GM21381 (cell line): Measurements from ENCODE around the gene SP3.

Experiments used
- ATAC-seq: cut with Tn5 transposase; IDR thresholded peaks from one replicate; pipeline ENCODE4 v1.9.1; 2021; ENCODE audit warnings: mild to moderate bottlenecking, moderate library complexity; ENCODE audit not compliant: unreplicated experiment

The SP3 gene

DNA sequence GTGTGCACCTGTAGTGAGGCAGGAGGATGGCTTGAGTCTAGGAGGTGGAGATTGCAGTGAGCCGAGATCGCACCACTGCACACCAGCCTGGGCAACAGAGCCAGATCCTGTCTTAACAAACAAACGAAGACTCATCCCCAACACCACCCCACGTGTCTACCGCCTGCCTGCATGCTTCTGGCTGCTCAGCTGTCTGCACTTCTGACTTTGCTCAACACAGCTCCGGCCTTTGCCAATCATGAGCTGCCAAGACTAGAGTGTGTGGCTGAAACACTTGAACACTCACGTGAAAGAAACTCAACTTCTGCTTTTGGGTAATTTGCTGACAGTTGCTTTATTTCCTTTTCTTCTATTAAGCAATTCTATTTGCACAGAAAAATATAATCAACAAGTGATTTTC is 32.1 kb upstream of the SP3 start:
- peak; percentile 89 for ATAC-seq

DNA sequence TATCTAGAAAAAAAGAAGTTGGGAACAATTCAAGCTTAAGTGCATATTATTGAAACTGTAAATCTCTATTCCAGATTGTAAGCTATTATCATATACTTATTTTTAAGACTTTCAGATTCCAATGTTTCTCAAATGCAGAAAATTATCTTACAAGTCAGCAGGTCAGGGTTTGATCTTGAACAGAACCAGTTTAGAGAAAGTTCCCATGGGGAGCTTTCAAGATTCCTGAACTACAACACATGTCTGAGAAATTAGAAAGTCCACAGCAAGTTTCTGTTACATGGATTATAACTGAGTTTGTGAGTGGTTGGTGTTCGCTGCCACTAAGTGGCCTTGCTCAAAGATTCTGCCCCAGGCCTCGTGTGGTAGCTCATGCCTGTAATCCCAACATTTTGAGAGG is 31.6 kb upstream of the SP3 start:
- no peak for ATAC-seq

DNA sequence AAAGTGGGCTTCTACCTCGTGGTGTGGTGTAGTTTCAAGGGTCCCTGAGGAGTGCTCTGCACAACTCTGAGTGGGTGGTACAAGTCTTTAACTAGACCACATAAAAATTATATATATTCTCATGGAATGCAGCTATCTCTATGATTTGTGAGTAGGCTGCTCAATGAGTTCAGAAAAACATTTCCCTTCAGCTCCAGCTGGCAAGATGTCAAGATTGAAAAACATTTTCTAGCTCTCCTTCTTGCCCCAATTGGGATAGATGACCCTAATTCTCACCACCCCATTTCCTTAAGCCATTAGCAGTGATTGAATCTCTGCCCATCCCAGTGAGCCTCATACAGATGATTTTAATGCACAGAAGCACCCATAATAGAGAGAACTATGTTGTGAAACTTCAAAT is 28.3 kb upstream of the SP3 start:
- ATAC-seq, result no peak

DNA sequence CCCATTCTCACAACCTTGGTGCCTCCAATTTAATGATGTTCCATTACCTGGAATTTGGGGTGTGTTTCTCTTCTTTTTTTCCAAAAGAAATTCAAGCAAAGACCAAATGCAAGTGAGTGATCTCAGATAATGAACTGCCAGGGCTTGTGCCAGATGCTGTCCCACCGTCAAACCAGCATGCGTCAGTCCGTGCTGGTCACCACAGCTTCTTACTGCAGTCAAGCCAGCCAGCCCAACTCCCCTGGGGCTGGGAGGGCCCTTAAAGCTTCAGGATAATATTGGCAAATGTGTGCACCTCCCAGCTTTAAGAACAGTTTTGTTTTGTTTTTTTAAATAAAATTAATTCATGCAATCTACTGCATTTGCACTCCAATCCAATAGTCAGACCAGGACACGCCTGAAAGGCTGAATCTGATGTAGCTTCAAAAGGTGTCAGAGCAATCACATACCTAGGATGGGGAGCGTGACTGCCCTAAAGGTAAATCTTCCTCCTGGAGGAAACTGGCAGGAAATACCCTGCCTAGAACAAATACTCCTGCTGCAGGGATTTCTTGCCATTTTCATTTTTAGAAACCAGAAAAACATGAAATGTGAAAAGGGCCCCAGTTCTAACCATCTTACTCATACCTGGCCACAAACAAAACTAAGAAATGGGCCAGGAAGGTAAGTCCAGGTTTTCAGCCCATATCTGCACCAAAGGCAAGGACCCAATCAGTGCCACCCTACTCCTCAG is 26.8 kb upstream of the SP3 start:
- ATAC-seq, result no peak

DNA sequence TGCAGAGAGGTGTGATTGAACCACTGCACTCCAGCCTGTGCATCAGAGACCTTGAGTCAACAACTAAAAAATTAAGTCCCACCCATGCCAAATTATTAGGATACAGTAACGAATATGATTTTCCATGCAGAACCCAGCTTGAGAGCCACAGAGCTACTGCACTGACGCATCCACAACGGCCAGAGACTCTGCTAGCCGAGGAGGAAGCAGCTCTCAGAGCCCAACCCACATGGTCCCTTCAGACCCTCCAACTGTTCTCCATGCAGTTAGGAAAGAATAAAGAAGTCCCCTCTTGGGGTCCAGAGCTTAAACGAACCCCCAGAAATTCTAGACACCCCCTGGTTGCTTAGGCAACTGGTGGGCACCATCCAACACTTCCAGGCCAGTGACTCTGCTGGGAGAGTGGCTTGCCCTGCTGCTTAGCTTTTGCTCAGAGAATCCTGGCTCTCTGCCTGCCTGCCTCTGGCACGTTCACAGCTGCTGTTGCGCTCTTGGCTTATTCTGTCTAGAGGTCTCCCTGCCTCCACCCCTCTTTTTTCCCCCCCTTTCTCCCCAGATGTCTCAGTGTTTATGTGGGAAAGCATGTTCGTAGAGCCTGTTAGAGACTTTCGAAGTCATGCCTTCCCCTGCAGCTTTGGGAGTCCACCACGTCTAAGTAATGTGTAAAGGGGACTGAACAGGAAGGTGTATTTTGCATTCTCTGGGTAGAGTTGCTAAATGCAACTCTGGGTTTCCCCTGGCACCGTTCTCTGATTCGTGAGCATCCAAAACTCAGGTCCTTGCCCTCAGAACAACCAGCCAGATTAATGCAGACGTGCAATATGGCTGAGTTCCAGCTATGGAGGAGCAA is 26.0 kb upstream of the SP3 start:
- peak; percentile 56 for ATAC-seq

DNA sequence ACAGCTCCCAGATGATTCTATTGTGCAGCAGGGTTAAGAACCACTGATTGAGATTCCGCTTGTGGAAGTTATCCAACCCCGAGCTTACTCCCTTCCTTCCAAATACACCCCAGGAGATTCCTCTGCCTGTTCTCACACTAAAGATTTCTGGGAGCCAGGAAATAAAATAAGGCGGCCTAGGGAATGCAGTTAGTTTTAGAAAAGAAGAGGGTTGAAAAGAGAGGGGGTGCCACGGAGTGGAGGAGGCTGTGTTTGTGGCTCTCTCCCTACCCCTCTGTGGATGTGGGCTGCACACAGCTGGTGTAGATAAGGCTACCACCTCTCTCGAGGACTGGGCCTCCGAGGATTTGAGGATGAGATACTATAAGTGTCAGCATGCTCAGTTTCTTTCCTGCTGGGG is 25.1 kb upstream of the SP3 start:
- no peak for ATAC-seq

DNA sequence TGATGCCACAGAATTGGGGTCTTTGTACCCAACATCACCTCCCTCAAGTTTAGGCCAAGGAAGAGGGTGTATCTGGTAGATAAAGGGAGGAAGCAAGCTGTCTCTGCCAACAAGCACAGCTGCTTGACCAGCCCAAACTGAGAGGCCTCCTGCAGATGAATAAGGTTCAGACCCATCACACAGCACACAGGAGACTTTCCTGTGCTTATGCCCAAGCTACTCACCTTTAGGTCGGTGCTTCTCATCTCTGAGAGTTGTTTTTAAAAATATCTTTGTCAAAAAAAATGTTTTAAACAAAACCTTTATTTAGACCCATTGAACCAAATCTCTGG is 24.7 kb upstream of the SP3 start:
- peak; percentile 22 for ATAC-seq

DNA sequence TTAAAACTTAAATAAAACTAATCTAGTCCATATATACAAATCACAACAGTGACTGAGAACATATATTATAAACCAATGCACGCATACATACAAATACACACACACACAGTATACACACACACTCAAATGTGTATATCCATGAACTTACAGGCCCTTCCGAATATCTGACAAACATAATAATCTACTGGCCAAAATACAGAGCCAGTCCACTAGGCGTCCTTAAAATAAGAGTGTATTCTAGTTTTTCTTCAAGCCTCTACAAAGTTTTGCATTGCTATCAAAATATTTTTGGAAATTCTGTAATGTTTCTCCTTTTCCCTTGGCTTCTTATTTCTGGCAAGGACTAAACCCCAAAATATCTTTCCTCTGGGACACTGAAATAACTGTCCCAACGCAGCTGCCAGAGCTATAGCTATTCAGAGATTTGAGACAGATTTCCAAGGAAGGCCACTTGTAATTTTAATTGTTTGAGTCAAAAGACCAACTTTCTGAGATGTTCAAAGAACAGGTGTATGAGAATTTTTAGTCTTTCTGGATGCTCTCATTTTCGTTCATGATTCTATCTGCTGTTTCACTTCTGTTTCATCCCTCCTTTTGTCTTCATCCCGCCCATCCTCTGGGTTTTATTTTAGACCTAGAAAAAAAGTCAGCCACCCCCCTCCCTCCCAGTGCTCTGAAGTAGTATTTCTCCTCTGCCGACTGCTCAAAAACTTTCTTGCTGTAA is 24.1 kb upstream of the SP3 start:
- ATAC-seq, result peak; percentile 43

DNA sequence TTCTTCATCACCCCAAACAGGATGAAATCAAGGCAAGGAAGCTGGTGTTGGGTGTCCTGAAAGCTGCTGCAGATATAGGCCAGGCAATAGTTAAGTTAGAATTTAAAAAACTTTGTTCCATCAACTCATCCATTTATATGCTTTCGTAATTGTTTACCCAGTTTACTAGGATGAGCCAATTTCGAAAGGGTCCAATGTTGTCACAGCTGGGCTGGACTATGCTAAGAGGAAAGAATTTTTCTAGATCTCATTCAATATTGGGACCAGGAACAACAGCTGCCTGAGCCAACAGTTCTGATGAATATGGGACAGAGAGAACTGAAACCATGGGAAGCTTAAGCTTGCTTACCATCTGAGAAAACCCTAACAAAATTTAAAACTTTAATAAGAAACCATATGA is 21.6 kb upstream of the SP3 start:
- no peak for ATAC-seq

DNA sequence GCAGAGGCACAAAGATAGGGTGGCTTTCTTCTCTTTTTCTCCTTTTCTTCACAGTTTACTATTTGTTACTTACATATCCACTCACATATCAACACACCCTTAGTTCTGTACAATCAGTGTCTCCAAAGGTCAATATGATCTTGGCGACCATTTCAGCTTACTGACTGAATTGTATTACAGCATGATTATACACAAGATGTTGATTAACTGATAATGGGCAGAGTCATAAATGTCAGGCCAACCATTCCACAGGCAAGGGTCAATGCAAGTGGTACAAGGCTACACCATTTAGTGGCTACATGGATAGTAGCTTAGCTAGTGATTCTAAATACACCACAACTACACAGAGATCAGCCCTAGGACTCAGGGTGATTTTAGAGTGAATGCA is 20.4 kb upstream of the SP3 start:
- ATAC-seq, result no peak

DNA sequence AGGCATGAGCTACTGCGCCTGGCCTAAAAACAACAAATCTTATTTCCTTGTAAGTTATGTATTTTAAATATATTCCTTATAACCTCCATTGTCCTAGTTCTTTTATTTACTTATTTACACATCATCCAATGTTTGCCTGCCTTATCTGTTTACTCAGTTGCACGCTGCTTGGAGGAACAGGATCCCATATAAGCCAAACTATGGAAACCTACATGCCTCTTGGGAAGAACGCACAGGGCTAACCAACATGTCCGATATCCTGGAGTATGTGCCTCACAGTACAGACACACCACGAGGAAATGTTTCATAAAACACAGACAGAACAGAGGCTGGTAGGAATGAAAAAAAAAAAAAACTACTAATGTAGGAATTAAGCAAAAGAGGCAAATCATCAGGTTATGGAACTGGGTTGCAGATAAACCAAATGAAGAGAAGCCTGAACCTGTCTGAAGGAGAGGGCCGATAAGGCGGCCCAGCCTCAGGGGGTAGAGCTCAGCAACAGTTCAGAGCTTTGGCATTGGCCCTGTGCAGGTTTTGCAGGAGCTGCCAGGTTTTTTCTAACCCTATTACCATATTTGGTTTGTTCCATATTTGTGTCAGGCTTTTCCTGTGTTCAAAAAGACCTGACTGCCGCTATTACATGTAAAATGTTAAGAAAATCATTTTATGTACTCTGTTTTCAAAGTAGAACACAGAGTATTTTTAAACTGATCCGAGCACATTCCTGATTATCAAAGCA is 19.9 kb upstream of the SP3 start:
- no peak for ATAC-seq

DNA sequence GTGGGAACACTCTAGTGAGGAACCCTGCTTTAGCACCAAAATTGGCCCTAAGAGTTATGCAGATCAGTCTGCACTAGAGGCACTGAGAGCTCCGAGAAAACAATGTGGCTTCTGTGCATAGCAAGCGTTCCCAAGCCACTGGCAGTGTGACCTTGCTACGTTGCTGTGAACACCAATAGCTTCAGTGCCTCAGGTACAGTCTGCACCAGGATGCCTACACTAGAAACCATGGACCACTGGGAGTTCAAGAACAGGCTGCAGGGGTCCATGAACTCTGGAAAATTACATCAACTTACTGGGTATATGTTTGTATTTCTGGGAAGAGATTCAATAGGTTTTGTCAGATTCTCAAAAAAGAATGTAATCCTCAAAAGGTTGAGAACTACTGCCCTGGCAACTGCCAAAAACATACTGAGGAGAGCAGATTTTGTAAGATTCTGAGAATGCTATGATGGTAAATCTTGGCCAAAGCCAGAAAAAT is 18.3 kb upstream of the SP3 start:
- no peak for ATAC-seq

DNA sequence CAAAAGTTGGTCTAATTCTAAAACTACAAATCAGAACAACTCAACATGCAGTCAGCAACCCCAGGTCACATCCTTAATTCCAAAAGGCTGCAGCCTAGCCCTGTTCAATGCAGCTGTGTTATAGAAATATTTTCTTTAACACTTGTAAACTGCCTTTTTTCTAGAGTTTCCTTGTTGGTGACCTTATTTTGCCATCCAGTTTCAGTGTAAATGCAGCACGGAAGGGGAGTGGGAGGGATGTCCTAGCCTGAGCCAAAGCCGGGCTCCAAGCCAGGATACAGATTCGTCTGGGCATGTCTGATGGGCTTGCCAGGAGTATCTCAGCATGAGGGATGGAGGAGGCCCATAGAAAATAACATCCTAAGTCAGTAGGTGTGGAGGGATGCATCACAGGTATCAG is 17.7 kb upstream of the SP3 start:
- ATAC-seq, result no peak

DNA sequence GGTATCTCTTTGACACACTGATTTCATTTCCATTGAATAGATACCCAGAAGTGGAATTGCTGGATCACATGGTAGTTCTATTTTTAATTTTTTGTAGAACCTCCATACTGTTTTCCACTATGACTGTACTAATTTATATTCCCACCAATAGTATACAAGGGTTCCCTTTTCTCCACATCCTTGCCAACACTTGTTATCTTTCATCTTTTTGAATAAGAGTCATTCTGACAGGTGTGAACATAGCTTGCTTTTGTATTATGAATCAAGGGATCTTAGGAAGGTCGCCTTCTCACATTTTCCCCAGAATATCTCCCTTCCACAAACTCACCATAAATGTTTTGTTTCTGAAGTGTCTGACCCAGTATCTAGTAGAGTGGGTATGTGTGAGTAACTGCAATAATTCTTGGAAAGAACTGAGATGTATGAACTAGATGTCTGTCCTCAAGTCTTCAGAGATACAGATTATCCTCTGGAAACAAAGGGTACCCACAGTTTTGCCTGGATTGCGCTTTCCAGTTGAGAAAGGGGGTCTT is 17.1 kb upstream of the SP3 start:
- ATAC-seq, result no peak

DNA sequence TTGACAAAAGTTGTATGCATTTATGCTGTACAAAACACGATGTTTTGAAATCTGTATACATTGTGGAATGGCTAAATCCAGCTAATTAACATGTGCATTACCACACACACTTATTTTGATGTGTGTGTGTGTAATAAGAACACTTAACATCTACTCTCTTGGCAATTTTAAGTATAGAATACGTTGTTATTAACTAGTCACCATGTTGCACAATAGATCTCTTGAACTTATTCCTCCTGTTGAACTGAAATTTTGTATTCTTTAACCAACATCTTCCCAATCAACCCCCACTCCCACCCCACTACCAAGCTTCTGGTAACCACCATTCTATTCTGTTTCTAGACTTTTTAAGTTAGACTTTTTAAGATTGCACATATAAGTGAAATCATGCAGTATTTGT is 16.3 kb upstream of the SP3 start:
- no peak for ATAC-seq

DNA sequence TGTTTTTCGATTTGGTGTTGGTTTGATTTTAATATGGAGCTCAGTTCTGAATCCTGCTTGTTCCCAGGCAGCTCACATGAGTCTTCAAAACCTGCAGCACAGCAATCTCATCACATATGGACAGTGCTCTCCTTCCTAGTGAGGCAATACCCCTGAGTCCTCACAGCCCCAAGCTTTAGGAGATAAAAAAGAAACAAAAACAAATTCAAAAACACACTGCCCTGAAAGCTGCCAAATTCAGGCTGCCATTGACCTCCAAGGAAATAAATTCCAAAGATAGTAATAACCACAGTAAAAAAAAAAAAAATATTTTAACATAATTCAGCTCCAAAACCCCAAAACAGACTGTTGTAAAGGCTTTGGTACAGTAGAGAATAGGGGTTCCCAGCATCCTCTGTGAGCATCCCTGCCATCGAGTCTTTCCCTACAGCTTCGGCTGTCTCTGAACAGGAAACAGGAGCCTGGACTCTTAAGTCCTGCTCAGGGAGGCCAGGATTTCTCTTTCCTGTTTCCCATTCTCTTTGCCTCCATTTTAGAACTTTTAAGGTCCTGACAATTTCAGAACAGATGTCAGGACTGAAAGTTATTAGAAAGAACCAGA is 14.7 kb upstream of the SP3 start:
- ATAC-seq, result no peak

DNA sequence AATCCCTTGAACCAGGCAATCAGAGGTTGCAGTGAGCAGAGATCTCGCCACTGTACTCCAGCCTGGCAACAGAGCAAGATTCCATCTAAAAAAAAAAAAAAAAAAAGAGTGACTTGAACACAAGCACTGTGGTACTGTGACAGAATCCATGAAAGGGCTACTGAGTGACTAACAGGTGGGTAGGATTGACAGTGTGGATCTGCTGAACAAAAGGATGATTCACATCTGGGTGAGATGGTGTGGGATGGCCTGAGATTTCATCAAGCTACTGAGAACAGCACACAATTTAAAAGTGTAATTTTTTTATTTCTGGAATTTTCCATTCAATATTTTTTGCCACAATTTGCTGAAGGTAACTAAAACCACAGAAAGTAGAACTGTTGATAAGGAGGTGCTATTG is 13.3 kb upstream of the SP3 start:
- no peak for ATAC-seq

DNA sequence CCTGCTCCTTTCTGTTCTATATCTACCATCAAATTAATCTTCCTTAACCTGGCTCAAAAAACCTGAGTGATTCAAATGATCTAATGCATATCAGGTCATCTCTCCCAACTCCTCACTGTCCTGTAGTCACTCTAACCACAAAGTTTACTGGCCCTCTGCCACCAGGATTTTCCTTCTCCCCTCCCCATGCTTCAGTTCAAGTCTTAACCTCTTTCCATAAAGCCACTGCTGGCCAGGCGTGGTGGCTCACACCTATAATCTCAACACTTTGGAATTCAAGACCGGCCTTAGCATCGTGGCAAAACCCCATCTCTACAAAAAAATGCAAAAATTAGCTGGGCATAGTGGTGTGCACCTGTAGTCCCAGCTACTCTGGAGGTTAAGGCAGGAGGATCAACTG is 7.5 kb upstream of the SP3 start:
- ATAC-seq, result no peak

DNA sequence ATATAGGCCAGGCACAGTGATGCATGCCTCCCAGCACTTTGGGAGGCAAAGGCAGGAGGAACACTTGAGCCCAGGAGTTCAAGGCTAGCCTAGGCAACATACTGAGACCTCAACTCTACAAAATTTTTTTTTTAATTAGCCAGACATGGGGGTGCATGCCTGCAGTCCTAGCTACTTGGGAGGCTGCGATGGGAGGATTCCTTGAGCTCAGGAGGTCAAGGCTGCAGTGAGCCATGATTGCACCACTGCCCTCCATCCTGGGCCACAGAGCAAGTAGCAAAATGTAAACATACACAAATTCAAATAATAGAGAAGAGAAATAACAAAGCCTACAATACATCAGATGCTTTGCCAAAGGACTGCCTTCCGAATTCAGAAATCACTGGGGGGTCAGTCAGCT is 7.0 kb upstream of the SP3 start:
- ATAC-seq, result no peak

DNA sequence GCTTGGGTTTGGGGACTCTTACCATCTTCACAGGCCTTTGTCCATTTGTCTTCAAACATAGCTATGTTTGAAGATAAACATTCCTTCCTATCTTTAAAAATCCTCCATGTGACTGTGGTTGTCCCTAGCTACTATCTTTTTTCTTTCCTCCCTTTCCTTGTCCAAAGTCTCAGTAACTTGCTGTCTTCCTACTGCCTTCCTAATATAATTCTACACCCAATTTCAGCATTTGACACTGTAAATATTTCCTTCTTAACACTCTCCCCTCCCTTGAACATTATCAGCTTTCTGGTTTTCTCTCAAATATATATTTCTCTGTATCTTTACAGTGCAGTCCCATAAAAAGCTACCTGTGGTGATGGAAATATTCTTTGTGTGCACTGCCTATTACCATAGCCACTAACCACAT is 5.3 kb upstream of the SP3 start:
- ATAC-seq, result no peak

DNA sequence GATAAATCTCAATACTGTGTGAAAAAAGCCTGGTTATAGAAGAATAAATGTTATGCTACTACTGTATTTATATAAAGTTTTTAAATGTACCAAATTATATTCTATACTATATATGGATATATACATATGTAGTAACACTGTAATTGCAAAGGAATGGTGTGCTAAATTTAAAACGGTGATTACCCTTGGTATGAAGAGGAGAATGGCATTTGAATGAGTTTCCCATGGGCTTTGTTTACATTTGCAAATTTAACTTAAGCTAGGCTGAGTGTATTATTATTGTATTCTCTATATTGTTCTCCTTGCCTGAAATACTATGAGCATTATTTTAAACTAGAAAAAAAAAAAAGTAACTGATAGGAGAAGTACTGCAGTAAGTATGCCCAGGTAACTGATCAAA is 4.7 kb upstream of the SP3 start:
- no peak for ATAC-seq
